ENCODE data around the gene DNAL1.
"Not testable (repeated sequence)": the region's sequence is repeated elsewhere in the genome, so short reads cannot be mapped to it uniquely, and the experiment has no call there.

The DNAL1 gene

DNA sequence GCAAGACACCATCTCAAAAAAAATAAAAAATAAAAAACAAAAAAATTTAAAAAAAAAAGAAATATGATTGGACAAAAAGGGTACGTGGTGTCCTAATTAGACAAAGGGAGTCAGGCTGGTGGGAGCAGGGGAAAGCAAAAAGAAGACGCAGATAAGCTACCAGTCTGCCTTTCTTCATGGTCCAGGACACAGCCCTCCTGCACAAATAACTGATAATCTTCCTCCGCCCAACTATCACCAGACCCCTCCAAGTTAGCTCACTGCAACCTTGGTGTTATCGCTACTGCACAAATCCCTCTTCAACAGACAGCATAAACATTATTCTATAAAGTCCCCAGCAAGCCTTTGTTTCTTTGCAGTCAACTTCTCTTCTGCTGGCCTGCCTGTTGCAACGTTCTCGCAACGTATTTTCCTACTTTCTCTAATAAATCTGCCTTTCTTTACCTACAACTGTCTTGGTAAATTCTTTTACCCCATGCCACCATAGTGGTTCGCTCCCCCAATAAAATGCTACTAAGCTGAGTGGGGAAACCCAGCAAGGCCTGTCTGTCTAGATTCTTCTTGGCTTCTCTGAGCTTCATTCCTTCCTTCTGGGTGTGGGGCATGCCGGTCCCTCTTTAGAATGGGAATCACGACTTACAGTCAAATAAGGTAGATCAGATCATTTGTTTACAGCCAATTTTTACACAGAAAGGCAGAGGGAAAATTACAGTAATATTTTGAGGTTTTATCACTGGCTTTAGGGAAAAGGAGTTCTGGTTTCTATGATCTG lies 14.6 kb upstream of the DNAL1 start:
- H3K4me1 ChIP-seq (ENCODE audit: control insufficient read depth in 1 of 2, insufficient read depth in 1 of 2, low read depth in 1 of 2, low read length in 1 of 2), result peaks cover 15 to 16% of the 10 kb centered on the region in 2 experiments
- no peak overlapping the region for H3K4me3 ChIP-seq (ENCODE audit: low read depth in 1 of 2, low read length in 1 of 2)
- no peaks in the 10 kb centered on the region for H3K9me3 ChIP-seq
- TF ChIP-seq, protein P1, sequence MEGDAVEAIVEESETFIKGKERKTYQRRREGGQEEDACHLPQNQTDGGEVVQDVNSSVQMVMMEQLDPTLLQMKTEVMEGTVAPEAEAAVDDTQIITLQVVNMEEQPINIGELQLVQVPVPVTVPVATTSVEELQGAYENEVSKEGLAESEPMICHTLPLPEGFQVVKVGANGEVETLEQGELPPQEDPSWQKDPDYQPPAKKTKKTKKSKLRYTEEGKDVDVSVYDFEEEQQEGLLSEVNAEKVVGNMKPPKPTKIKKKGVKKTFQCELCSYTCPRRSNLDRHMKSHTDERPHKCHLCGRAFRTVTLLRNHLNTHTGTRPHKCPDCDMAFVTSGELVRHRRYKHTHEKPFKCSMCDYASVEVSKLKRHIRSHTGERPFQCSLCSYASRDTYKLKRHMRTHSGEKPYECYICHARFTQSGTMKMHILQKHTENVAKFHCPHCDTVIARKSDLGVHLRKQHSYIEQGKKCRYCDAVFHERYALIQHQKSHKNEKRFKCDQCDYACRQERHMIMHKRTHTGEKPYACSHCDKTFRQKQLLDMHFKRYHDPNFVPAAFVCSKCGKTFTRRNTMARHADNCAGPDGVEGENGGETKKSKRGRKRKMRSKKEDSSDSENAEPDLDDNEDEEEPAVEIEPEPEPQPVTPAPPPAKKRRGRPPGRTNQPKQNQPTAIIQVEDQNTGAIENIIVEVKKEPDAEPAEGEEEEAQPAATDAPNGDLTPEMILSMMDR (IDR thresholded peaks at IDR 0.05), result no peak
- peaks cover 23% of the 10 kb centered on the region for H3K27me3 ChIP-seq
- no peak overlapping the region for H3K27ac ChIP-seq
- H3K36me3 ChIP-seq, result no peaks in the 10 kb centered on the region

DNA sequence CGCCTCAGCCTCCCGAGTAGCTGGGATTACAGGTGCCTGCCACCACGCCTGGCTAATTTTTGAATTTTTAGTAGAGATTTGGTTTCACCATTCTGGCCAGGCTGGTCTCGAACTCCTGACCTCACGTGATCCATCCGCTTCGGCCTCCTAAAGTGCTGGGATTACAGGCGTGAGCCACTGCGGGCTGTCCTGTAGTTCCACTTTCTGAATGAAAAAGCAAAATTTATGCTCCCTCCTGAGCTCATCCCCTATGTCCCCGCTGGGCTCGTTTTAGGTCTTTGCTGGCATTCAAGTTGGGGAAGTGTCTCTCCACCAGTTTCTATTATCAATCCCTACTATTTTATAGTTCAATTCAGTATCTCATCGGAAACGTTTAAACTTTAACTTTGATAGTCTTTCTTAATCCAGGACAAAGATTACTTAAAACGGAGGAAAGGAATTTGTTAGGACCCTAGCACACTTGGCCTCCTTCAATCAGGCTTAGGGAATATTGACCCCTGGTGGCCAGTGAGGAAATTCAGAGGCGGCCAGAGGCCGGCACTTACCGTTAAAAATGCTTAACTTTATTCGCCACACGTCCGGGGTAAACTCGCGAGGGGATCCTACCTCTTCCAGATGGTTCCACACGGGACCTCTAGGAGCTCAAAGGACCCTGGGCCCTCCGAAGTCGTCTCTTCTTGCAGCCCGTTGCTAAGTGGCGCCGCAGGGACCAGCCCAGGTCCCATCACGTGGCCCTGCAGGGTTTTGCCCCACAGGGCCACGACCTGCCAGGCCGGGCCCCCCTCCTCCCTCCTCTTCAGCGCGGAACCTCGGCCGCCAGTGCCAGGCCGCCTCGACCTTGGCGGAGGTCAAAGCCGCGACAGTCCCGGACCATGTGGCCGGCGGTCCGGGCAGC lies 11.4 kb upstream of the DNAL1 start:
- H3K4me3 ChIP-seq (ENCODE audit: low read depth in 1 of 2, low read length in 1 of 2), result peak overlapping the region; percentile 50 to 66
- TF ChIP-seq, protein P1 (IDR thresholded peaks at IDR 0.05), result peak; percentile 38
- peak overlapping the region; percentile 27 for H3K27ac ChIP-seq

DNA sequence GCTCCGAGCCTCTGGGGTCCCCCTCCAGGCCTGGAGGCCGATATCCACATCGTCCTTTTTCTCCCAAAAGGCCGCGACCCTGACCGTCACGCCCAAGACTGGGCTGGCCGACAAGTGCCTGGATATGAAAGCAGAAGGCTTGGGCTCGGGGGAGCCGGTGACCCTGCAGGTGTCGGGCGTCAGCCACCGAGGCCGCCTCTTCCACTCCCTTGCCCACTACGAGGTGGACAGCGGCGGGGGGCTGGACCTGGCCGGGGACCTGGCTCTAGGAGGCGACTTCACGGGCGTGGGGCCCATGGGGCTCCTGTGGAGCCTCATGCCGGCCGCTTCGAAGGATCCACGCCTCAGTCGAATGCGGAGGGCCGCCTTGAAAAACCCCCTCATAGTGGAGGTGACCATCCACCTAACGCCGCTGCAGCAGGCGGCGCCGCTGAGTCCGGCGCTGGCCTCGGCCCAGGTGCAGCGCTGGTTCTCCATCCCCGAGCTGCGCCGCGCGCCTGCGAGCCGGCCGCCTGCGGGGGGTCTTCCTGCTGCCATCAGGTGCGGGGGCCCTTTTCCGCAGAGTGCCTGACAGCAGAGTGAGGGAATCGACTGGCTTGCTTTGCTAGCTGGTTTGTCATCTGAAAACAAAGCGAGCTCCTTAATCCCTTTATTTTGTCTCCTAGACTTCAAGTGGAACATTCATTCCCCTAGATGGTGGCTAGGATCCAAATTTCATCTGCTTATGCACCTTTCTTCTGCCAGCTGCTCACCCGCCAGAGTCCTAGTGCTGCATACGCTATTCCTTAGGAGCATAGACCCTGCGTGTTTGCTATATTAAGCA lies 10.6 kb upstream of the DNAL1 start:
- TF ChIP-seq, protein P1 (IDR thresholded peaks at IDR 0.05), result no peak
- peaks cover 15 to 16% of the 10 kb centered on the region in 2 experiments for H3K4me1 ChIP-seq (ENCODE audit: control insufficient read depth in 1 of 2, insufficient read depth in 1 of 2, low read depth in 1 of 2, low read length in 1 of 2)
- H3K27me3 ChIP-seq, result peaks cover 48% of the 10 kb centered on the region
- H3K27ac ChIP-seq, result no peak overlapping the region
- H3K9me3 ChIP-seq, result no peaks in the 10 kb centered on the region
- peak overlapping the region; percentile 50 to 66 for H3K4me3 ChIP-seq (ENCODE audit: low read depth in 1 of 2, low read length in 1 of 2)
- no peaks in the 10 kb centered on the region for H3K36me3 ChIP-seq

More for the DNA sequence above, 11.4 kb upstream of the DNAL1 start:
- Histone ChIP-seq H3K4me1 (ENCODE audit: control insufficient read depth in 1 of 2, insufficient read depth in 1 of 2, low read depth in 1 of 2, low read length in 1 of 2) (peaks cover 15 to 16% of the 10 kb centered on the region in 2 experiments), H3K9me3 (no peaks in the 10 kb centered on the region), H3K27me3 (peaks cover 48% of the 10 kb centered on the region), H3K36me3 (no peaks in the 10 kb centered on the region)

DNA sequence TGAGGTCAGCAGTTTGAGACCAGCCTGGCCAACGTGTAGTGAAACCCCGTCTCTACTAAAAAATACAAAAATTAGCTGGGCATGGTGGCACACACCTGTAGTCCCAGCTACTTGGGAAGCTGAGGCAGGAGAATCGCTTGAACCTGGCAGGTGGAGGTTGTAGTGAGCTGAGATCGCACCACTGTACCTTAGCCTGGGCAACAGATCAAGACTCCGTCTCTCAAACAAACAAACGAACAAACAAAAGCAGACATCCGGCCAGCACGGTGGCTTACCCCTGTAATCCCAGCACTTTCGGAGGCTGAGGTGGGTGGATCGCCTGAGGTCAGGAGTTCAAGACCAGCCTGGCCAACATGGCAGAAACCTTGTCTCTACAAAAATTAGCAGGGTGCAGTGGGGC lies 8.4 kb upstream of the DNAL1 start:
- not testable (repeated sequence) for H3K36me3 ChIP-seq; H3K4me3 ChIP-seq (ENCODE audit: low read depth in 1 of 2, low read length in 1 of 2); H3K9me3 ChIP-seq; H3K27ac ChIP-seq
- H3K27me3 ChIP-seq, result peaks cover 48% of the 10 kb centered on the region
- H3K4me1 ChIP-seq (ENCODE audit: control insufficient read depth in 1 of 2, insufficient read depth in 1 of 2, low read depth in 1 of 2, low read length in 1 of 2), result peaks cover 16 to 20% of the 10 kb centered on the region in 2 experiments

DNA sequence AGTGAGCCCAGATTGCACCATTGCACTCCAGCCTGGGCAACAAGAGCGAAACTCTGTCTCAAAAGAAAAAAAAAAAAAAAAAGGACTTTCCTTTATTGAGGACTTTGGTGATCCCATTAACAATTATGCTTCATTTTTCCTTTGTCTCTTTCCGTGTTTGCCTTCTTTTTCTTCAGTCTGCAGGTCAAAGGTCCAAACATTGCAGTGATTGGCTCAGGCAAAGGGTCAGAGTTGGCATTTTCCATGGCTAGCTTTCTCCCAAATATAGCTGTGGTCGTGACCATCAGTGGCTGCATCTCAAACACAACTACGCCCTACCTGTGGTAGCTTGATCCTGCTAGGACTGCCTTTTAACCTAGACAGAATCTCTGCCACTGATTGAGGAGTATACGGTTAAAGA lies 7.0 kb upstream of the DNAL1 start:
- TF ChIP-seq, protein P1 (IDR thresholded peaks at IDR 0.05), result no peak
- Histone ChIP-seq H3K27ac (no peak overlapping the region), H3K4me1 (ENCODE audit: control insufficient read depth in 1 of 2, insufficient read depth in 1 of 2, low read depth in 1 of 2, low read length in 1 of 2) (peaks cover 16 to 20% of the 10 kb centered on the region in 2 experiments), H3K4me3 (ENCODE audit: low read depth in 1 of 2, low read length in 1 of 2) (no peak overlapping the region), H3K36me3 (no peaks in the 10 kb centered on the region), H3K27me3 (peaks cover 48% of the 10 kb centered on the region), H3K9me3 (no peaks in the 10 kb centered on the region)
